ENCODE results near the gene ARPC5.
A peak's percentile ranks its signal among the peaks of the same experiment; 100 is the strongest.

ARPC5 gene

DNA sequence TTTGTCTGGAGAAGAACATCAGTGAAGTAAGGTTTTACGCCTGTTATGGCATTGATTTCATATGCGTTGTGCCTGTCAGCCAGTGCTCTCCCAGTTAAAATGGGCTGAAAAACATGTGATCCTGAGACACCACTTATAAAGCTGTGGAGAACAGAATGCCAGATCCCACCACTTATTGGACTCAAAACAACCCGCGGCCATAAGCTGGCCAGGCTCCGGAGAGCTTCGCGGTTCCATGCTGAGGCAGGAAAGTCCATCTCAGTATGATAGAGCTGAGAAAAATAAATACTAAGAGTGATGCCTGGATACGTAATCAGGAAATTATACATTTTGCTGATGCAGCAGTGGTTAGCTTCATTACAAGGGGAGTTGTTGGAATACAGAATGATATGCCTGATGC lies 12.5 kb upstream of the ARPC5 start:
- no peak for DNase-seq (ENCODE audit: low read depth)
- TF ChIP-seq, protein P1, sequence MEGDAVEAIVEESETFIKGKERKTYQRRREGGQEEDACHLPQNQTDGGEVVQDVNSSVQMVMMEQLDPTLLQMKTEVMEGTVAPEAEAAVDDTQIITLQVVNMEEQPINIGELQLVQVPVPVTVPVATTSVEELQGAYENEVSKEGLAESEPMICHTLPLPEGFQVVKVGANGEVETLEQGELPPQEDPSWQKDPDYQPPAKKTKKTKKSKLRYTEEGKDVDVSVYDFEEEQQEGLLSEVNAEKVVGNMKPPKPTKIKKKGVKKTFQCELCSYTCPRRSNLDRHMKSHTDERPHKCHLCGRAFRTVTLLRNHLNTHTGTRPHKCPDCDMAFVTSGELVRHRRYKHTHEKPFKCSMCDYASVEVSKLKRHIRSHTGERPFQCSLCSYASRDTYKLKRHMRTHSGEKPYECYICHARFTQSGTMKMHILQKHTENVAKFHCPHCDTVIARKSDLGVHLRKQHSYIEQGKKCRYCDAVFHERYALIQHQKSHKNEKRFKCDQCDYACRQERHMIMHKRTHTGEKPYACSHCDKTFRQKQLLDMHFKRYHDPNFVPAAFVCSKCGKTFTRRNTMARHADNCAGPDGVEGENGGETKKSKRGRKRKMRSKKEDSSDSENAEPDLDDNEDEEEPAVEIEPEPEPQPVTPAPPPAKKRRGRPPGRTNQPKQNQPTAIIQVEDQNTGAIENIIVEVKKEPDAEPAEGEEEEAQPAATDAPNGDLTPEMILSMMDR (IDR thresholded peaks at IDR 0.05; ENCODE audit: low read depth, low read length, missing control alignments), result no peak
- H3K4me3 ChIP-seq (ENCODE audit: low read depth, low read length), result no peak overlapping the region

DNA sequence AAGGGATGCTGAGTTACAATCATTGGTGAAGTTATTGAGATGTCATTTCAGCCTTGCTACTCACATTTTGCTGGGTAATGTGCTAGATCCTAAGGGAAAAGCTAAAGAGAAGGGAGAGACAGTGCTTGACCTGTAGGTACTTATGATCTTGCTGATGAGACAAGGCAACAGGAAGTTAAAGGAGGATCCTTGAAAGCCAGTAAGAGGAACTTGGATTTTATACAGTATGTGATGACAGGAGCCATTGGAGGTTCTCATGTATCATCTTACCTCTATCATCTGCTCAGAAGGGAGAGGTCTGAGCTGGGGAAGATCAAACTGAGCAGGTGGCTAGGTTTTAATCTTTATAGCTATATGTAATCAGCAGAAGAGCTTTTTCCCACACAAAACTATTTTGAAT lies 11.2 kb upstream of the ARPC5 start:
- no peak overlapping the region for H3K4me3 ChIP-seq (ENCODE audit: low read depth, low read length)
- TF ChIP-seq, protein P1 (IDR thresholded peaks at IDR 0.05; ENCODE audit: low read depth, low read length, missing control alignments), result no peak
- DNase-seq (ENCODE audit: low read depth), result no peak

DNA sequence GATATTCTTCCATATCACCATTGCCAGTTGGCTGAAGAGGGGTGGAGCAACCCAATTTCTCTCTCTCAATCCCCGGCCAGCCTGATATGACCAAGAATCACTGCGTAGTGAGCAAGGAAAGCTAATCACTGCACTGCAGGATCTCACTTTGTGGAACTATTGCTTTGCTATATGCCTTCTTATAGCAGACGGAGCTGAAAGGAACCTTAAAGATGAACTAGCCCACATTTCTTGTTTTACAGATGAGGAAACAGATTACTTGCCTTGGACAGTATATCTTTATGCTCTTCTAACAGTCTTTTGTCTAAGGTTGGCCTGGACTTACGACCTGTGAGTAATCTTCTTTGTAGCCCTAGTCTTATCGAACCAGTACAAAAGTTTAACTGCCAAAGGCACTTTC lies 9.9 kb upstream of the ARPC5 start:
- no peak overlapping the region for H3K4me3 ChIP-seq (ENCODE audit: low read depth, low read length)
- no peak for DNase-seq (ENCODE audit: low read depth)
- TF ChIP-seq, protein P1 (IDR thresholded peaks at IDR 0.05; ENCODE audit: low read depth, low read length, missing control alignments), result no peak

- H3K4me3 ChIP-seq (ENCODE audit: low read depth, low read length), result no peak overlapping the region
- DNase-seq (ENCODE audit: low read depth), result no peak
- TF ChIP-seq, protein P1 (IDR thresholded peaks at IDR 0.05; ENCODE audit: low read depth, low read length, missing control alignments), result no peak
These were observed 6.6 kb upstream of the ARPC5 start for GRCh38 chr1:183642166-183642565.

DNA sequence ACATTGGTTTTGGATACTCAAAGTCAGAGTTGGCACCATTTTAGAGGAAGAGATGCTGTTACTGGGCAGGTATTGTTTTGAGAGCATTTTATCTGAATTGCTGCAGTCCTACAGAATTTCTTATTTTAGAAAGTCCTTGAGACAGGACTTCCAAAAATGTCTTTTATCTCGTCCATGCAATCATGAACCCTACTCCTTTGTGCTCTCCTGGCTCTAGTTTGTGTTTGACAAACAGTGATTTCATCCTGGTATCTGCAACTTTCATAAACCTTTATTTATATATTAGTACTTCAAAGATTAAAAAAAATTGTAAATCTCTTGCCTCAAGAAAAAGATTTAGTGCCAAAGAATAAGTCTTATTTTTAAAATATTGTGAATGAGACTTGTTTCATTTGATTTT lies 4.6 kb upstream of the ARPC5 start:
- DNase-seq (ENCODE audit: low read depth), result no peak
- H3K4me3 ChIP-seq (ENCODE audit: low read depth, low read length), result no peak overlapping the region
- TF ChIP-seq, protein P1 (IDR thresholded peaks at IDR 0.05; ENCODE audit: low read depth, low read length, missing control alignments), result no peak

DNA sequence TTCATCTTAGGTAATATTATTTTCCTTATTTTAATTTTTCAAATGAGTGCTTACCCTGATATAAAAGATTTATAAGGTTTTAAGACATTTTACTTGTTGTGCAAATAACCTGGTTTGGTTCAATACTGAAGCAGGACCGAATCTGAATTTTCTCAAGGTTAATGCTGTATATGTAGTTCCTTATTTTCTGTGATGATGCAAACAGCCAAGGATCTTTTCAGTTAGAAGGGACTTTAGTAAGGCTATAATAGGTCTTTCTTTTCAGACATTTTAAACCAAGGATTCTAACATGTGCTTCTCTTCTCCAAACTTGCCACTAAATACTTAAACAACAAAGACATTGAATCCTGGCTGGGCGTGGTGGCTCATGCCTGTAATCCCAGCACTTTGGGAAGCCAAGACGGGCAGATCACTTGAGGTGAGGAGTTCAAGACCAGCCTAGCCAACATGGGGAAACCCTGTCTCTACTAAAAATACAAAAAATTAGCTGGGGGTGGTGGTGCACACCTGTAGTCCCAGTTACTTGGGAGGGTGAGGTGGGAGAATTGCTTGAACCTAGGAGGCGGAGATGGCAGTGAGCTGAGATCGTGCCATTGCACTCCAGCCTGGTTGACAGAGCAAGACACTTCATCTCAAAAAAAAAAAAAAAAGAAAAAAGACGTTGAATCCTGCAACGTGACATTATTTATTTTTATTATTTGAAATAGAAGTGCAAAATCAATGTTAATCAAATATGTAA lies 3.2 kb upstream of the ARPC5 start:
- TF ChIP-seq, protein P1 (IDR thresholded peaks at IDR 0.05; ENCODE audit: low read depth, low read length, missing control alignments), result no peak
- no peak for DNase-seq (ENCODE audit: low read depth)
- H3K4me3 ChIP-seq (ENCODE audit: low read depth, low read length), result no peak overlapping the region

- H3K4me3 ChIP-seq (ENCODE audit: low read depth, low read length), result peak overlapping the region; percentile 88; the same call in 1 of the 2 replicates
- TF ChIP-seq, protein P1 (IDR thresholded peaks at IDR 0.05; ENCODE audit: low read depth, low read length, missing control alignments), result no peak
- DNase-seq (ENCODE audit: low read depth), result no peak
These were observed 1.2 kb upstream of the ARPC5 start for GRCh38 chr1:183636783-183637182.

All from GM12864 (cell line).